ENCODE data around the gene GOLPH3. TPM values are rescaled to one million over a fixed set of nuclear protein-coding genes. Genes with fewer than 3 reads are reported as not detected.

GOLPH3 gene
- total RNA-seq, 3 donors from 2014 or later, result 83.2 to 100 (median 87.8) TPM

DNA sequence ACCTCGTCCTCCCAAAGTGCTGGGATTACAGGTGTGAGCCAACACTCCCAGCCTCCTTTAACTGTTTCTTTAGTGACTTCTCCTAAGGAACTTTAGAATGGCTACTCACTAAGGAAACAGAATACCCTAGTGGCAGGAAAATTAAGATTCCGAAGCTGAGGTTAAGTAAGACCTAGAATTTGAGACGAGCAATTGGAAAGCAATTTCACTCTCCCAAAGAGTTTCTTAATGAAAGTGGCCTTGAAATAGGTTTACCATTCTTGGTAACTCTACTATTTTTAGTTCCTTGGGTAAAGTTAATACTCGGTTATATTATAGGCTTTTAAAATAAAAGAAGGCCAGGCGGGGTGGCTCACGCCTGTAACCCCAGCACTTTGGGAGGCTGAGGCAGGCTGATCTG is 22.9 kb upstream of the GOLPH3 start:
- Histone ChIP-seq H3K27me3 (no peaks in the 10 kb centered on the region), H3K4me3 (no peak overlapping the region), H3K4me1 (no peaks in the 10 kb centered on the region), H3K27ac (no peak overlapping the region), H3K36me3 (no peaks in the 10 kb centered on the region), H3K9me3 (no peaks in the 10 kb centered on the region)
- intact Hi-C loops (cut with DNase I; ENCODE audit: low total_unique reads), result no loop called here
- no peak for DNase-seq (ENCODE audit: low spot score in 2 of 2)
- TF ChIP-seq POLR2AphosphoS5 (IDR thresholded peaks at IDR 0.05) (no peak), POLR2A (IDR thresholded peaks at IDR 0.05) (no peak)
- TF ChIP-seq, protein P1, sequence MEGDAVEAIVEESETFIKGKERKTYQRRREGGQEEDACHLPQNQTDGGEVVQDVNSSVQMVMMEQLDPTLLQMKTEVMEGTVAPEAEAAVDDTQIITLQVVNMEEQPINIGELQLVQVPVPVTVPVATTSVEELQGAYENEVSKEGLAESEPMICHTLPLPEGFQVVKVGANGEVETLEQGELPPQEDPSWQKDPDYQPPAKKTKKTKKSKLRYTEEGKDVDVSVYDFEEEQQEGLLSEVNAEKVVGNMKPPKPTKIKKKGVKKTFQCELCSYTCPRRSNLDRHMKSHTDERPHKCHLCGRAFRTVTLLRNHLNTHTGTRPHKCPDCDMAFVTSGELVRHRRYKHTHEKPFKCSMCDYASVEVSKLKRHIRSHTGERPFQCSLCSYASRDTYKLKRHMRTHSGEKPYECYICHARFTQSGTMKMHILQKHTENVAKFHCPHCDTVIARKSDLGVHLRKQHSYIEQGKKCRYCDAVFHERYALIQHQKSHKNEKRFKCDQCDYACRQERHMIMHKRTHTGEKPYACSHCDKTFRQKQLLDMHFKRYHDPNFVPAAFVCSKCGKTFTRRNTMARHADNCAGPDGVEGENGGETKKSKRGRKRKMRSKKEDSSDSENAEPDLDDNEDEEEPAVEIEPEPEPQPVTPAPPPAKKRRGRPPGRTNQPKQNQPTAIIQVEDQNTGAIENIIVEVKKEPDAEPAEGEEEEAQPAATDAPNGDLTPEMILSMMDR (IDR thresholded peaks at IDR 0.05), result no peak

DNA sequence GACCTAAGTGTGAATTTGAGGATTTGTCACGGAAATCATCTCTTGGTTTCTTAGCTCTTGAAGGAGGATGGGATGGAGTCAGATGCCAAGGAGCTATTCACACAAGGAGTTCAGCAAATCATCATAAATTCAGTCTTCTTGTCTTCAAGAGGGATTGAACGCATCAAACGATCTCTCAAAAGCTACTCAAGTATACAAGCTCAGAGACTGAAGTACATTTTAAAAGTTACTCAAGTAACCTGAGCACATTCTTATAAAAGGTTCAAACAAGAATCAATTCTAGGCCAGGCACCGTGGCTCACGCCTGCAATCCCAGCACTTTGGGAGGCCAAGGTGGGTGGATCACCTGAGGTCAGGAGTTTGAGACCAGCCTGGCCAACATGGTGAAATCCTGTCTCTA is 21.1 kb upstream of the GOLPH3 start:
- H3K36me3 ChIP-seq, result no peaks in the 10 kb centered on the region
- DNase-seq (ENCODE audit: low spot score in 2 of 2), result no peak
- H3K9me3 ChIP-seq, result no peaks in the 10 kb centered on the region
- intact Hi-C loops (cut with DNase I; ENCODE audit: low total_unique reads), result no loop called here
- no peak overlapping the region for H3K4me3 ChIP-seq
- no peaks in the 10 kb centered on the region for H3K27me3 ChIP-seq
- TF ChIP-seq, protein P1 (IDR thresholded peaks at IDR 0.05), result no peak
- TF ChIP-seq POLR2A (IDR thresholded peaks at IDR 0.05), result no peak
- TF ChIP-seq POLR2AphosphoS5 (IDR thresholded peaks at IDR 0.05), result no peak
- no peaks in the 10 kb centered on the region for H3K4me1 ChIP-seq
- no peak overlapping the region for H3K27ac ChIP-seq

DNA sequence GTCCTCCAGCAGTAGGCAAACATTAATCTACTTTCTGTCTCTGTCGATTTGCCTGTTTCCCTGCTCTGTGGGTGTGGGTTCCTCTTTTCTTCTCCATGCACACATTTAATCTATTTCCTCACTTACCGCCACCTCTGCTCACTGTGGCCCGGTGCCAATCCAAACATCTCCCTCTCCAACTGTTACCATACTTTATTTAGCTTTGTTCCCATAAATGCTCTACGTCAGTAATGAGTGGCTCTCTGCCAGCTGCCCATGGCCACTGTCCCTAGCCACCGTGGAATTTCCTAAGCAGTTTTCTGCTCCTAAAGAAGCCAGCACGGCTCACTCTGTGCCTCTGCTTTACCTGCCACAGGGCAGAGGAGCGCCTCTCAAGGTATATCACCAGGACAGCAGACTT is 19.5 kb upstream of the GOLPH3 start:
- Histone ChIP-seq H3K4me3 (peak overlapping the region in 2 of 3 donors; percentile 26 to 52), H3K9me3 (no peaks in the 10 kb centered on the region), H3K27me3 (no peaks in the 10 kb centered on the region), H3K36me3 (no peaks in the 10 kb centered on the region), H3K4me1 (no peaks in the 10 kb centered on the region), H3K27ac (peak overlapping the region; percentile 41 to 80)
- intact Hi-C loops (cut with DNase I; ENCODE audit: low total_unique reads), result loop anchor here (5.0 kb wide), 1 partner anchor 1214 kb away; no protein-coding TSS in a partner anchor
- DNase-seq (ENCODE audit: low spot score in 2 of 2), result peak; percentile 87 to 89
- TF ChIP-seq POLR2AphosphoS5 (IDR thresholded peaks at IDR 0.05) (peak; percentile 46 to 76 (median 52)), POLR2A (IDR thresholded peaks at IDR 0.05) (no peak)
- TF ChIP-seq, protein P1 (IDR thresholded peaks at IDR 0.05), result no peak

DNA sequence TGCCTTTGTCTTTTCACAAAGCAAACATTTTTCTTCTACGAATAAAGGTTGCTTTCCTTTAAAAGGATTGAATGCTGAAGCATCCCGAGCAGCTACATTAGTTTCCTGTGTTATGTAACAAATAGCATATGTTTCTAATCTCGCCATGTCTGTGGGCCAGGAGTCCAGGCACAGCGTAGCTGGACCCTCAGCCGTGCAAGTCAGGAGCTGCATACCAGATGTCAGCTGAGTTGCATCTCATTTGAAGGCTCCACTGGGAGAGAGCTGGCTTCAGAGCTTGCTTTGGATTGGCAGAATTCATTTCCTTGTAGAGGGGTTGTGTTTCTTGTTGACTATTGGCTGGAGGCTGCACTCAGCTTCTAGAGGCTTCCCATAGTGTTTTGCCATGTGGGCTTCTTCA is 16.0 kb upstream of the GOLPH3 start:
- H3K9me3 ChIP-seq, result no peaks in the 10 kb centered on the region
- TF ChIP-seq, protein P1 (IDR thresholded peaks at IDR 0.05), result no peak
- TF ChIP-seq POLR2AphosphoS5 (IDR thresholded peaks at IDR 0.05), result peak in 1 of 3 donors; percentile 23
- H3K27ac ChIP-seq, result no peak overlapping the region
- no peak for DNase-seq (ENCODE audit: low spot score in 2 of 2)
- H3K36me3 ChIP-seq, result no peaks in the 10 kb centered on the region
- H3K4me1 ChIP-seq, result no peaks in the 10 kb centered on the region
- intact Hi-C loops (cut with DNase I; ENCODE audit: low total_unique reads), result loop anchor here (5.0 kb wide), 1 partner anchor 1217 kb away; no protein-coding TSS in a partner anchor
- no peak overlapping the region for H3K4me3 ChIP-seq
- no peaks in the 10 kb centered on the region for H3K27me3 ChIP-seq

DNA sequence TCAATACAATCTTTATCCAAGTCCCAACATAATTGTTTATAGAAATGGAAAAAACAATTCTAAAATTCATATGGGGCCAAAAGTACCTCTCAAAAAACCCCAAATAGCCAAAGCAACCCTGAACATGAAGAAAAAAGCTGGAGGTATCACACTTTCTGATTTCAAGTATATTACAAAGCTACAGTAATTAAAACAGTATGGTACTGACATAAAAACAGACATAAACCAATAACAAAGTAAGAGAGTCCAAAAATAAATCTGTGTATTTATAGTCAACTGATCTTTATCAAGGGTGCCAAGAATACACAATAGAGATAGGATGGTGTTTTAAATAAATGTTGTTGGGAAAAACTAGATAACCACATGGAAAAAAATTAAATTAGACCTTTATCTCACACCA is 13.6 kb upstream of the GOLPH3 start:
- intact Hi-C loops (cut with DNase I; ENCODE audit: low total_unique reads), result no loop called here
- H3K36me3 ChIP-seq, result no peaks in the 10 kb centered on the region
- TF ChIP-seq POLR2A (IDR thresholded peaks at IDR 0.05), result no peak
- no peak for TF ChIP-seq POLR2AphosphoS5 (IDR thresholded peaks at IDR 0.05)
- TF ChIP-seq, protein P1 (IDR thresholded peaks at IDR 0.05), result no peak

More for the DNA sequence above, 13.6 kb upstream of the GOLPH3 start:
- Histone ChIP-seq H3K4me1 (no peaks in the 10 kb centered on the region), H3K27ac (no peak overlapping the region), H3K4me3 (no peak overlapping the region), H3K27me3 (no peaks in the 10 kb centered on the region), H3K9me3 (no peaks in the 10 kb centered on the region)
- no peak for DNase-seq (ENCODE audit: low spot score in 2 of 2)
